HG03469 (cell line): ENCODE data around the gene PMCH.
A peak's percentile ranks its signal among the peaks of the same experiment; 100 is the strongest.
"Not testable (repeated sequence)": the region's sequence is repeated elsewhere in the genome, so short reads cannot be mapped to it uniquely, and the experiment has no call there.

Experiments
- ATAC-seq: cut with Tn5 transposase; IDR thresholded peaks from one replicate; pipeline ENCODE4 v1.9.1; 2021; ENCODE audit warnings: mild to moderate bottlenecking, moderate library complexity, moderate number of reproducible peaks; ENCODE audit not compliant: unreplicated experiment

Gene PMCH, protein sequence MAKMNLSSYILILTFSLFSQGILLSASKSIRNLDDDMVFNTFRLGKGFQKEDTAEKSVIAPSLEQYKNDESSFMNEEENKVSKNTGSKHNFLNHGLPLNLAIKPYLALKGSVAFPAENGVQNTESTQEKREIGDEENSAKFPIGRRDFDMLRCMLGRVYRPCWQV

DNA sequence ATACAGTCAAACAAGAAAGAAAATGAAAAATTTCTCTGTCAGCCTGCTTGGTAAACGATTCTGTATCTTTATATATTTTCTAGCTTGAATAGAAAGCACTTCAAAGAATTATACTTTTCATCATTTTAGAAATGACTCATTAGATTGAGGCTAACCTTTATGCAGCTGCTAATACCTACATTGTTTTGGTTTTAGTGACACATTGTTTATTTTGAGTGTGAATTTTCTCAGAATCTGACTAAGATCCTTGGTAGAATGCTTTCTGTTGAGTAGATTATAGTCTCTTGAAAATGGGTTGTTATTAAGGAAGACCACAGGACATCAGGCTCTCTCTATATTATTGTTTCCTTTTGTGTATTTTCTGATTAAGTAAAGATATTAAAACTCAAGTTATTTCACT lies at the start of gene PMCH:
Gene PMCH (minus strand): TSS at position 45 of the 400 bp plus-strand sequence. CDS start 63 bp downstream, outside the sequence.
- peak; percentile 82 for ATAC-seq

DNA sequence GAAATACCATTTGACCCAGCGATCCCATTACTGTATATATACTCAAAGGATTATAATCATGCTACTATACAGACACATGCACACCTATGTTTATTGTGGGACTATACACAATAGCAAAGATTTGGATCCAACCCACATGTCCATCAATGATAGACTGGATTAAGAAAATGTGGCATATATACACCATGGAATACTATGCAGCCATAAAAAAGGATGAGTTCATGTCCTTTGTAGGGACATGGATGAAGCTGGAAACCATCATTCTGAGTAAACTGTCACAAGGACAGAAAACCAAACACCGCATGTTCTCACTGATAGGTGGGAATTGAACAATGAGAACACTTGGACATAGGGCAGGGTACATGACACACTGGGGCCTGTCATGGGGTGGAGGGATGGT lies 43.2 kb upstream of the PMCH start:
- ATAC-seq: not testable (repeated sequence)

DNA sequence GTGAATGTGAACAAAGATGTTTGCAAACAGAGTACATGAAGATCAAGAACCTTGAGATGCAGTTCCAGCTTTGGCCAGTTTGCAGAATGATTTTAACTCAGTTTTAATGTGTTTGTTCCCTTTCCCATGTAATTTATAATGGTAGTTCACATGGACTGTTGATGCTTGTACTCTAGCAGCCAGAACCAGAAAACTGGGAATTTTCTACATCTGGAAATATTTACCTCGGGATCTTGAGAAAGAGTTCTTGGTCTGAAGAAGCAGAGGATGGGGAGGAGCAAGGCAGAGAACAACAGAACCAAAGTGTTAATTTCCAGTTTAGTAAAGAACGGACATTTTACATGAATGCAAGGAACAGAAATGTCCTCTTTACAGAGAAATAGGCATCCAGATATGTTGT lies 37.0 kb upstream of the PMCH start:
- ATAC-seq: no peak

DNA sequence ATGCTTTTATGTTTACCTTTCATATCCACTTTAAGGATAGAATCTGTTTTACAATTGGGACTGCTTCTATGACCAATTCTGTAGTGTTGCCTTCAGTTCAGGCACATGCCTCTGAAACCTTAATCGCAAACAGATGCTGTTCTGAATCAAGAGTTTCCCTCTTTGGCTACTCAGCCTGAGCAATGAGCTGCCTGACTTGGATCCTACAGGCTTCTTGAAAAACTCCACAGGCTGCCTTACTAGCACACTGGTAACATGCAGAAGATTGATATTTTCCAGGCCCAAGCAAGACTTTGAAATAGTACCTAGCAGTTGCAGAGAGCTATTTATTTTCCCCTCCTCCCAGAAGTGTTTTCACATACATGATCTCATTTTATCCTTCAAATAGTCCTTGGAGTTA lies 34.8 kb upstream of the PMCH start:
- ATAC-seq: no peak

DNA sequence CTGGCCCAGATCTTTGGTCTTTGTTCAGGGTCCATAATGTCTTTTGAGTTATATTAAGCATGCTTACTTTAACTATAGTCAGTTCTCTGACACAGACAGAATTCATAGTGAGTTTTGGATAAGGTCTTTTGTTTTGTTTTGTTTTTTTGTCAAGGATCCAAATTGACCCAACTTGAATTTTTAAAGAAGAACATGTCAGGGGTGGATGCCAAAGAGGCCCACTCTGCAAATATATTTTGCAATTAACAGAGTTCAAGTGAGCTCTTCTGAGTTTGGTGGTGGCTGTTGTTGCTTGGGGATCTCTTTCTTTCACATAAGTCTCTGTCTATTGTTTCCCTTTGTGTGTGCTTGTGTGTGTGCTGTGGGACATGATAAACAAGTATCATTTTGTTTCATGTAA lies 34.4 kb upstream of the PMCH start:
- ATAC-seq: no peak

DNA sequence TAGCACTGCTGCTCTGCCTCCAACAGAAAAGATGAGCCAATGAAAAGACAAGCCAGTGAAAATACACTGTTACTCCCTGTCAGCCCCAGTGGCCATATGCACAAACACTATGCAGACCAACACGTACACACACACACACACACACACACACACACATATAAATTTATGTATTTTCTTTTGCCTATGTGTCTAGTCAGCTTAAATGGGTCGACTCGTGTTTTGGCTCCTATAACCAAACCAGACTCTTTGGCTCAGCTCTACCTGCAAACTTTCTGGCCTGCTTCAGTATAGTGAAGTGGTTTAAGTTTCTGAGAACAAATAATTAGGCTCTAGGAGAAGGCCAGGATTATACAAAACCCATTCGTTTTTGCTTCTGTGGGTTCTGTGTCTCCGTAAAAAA lies 30.3 kb upstream of the PMCH start:
- no peak for ATAC-seq

DNA sequence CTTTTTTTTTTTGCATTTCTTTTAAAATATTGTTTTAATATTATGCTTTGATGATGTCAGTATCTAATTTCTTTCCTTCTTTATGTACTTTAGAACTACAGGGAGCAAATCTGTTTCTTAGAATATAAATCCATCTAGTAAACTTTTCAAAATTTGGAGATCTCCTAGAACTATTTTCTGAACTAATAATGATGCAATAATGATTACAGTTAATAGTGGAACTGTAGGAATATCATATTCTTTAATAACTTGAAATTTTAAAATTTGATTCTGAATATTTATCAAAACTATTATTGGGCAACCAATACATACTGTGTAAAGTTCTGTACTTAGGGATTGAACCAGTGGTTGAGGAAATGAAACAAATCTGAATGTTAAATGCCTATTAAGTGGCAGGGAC lies 23.1 kb upstream of the PMCH start:
- no peak for ATAC-seq

DNA sequence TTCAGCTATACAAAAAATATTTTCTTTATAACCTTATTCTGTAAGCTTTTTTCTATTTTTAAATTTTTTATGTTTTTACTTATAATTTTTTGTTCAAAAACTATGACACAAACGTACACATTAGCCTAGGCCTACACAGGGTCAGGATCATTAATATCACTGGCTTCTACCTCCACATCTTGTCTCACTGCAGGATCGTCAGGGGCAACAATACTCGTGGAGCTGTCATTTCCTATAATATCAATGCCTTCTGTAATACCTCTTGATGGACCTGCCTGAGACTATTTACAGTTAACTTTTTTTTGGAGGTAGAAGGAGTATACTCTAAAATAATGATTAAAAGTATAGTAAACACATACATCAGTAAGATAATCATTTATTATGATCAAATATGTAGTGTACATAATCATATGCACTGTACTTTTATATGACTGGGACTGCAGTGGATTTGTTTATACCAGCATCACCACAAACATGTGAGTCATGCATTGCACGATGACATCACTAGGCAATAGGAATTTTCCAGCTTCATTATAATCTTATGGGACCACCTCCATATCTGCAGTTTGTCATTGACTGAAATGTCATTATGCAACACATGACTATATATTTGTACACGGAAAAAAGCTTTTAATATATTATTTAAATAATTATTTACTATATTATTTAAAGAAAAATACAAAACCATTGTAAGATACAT lies 18.5 kb upstream of the PMCH start:
- no peak for ATAC-seq

DNA sequence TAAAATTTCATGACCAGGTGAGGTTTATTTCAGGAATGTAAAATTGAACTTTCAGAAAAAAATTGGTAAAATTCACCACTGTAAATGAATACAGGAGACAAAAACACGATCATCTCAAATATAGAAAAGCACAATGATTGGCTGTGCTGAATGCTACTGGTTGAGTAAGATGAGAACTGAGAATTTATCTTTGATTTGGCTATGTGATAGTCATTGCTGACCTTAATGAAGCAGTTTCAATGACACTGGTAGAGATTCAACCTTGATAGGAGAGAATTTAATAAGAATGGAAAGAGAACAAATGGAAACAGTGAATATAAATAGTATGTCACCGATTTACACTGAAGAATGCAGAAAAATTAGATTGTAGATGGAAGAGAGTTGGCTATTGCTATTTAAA lies 6.4 kb upstream of the PMCH start:
- no peak for ATAC-seq

DNA sequence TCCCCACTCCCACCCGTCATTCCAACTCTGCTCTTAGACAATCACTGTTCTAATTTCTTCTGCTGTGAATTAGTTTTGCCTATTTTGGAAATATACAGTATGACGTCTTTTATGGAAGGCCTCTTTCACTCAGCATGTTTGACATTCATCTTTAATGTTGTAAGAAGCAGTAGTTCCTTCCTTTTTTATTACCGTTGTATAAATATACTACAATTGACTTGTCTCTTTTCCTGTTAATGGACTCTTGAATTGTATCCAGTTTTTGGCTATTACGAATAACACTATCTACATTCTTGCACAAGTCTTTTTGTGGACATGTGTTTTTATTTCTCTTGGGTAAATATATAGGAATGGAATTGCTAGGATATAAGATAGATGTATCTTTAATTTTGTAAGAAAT lies 4.9 kb upstream of the PMCH start:
- ATAC-seq: no peak

DNA sequence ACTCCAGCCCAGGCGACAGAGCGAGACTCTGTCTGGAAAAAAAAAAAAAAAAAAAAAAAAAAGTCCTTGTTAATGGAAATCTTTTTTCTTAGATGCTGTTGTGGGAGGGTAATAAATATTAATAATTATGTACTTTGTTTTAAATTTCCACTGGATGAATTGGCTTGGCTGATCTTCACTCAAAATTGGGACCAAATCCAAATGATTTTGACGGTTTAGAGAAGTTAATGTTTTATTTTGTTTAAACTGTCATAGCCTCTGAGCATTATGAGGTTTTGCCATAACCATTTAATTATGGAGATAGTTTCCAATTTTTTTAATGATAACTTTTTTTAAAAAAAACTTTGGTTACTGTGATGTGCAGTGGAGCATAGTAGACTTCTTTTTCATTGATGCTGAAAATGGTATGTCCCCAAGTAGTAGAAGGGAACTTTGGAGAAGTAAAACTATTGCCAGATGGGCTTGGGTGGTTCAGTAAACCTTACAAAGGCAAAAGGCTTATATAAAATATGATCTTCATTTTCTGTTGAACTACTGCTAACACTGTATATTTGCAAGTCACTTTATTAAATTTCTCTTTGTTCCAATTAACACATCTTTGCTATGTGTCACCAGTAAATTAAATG lies 3.9 kb upstream of the PMCH start:
- ATAC-seq: no peak

DNA sequence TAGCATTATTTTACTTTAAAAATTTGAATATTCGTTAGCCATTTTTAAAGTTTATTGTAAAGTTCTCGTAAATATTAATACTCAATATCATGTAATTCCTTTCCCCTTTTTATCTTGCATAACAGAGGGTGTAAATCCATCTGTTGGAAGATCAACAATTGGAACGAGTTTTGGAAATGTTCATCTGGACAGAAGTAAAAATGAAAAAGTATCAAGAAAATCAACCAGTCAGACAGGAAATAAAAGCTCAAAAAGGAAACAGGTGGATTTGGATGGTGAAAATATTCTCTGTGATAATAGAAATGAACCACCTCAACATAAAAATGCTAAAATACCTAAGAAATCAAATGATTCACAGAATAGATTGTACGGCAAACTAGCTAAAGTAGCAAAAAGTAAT lies 1.8 kb downstream of the PMCH start:
- ATAC-seq: no peak

DNA sequence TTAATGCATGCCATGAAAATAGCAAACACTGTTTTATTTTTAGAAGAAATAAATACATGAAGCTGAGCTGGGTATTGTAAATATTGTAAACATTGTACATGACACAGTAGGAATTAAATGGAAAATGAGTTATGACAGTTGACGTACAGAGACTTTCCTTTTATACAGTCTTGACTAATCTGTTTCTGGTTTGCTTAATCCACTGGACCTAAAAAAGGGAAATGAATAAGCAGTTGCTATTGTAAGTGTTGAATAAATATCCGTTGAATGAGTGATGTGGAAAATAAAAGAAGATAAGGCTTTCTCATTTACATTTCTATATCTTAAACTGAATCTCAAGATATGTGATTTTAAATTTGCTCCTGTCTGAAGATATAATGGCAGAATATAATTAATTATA lies 15.0 kb downstream of the PMCH start:
- ATAC-seq: no peak

DNA sequence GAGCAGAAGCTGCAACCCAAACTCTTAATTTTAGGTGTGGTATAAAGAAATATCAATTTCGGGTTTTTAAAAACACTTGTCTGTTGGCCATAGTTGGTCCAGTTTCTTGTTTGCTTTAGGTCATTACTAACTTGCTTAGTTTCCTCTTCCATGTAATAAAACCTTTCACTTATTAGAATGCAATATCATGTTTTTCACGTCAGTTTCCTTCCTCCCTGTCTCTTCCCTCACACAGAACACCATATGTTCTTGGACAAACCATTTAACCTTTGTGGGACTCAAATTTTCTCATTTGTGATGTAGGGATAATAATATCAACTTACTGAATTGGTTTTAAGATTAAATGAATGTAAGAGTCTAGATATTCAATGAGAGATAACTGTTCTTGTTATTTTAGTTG lies 22.9 kb downstream of the PMCH start:
- ATAC-seq: no peak

DNA sequence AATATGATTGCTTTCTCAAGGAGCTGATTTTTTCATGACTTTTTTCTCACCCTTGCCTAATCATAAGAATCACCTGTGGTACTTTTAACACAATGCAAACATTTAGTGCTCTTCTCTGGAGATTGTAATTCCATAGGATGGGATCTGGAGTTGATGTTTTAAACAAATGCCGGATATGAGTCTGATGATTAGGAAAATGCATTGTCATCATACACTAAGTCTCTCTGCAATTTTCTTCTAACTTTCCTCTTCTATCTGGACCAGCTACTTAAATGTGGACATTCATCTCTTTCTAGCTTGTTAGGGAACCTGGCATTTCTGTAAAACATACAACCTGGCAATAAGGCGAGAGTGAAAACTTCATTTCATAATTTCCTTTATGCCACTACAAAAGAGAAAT lies 23.5 kb downstream of the PMCH start:
- no peak for ATAC-seq

DNA sequence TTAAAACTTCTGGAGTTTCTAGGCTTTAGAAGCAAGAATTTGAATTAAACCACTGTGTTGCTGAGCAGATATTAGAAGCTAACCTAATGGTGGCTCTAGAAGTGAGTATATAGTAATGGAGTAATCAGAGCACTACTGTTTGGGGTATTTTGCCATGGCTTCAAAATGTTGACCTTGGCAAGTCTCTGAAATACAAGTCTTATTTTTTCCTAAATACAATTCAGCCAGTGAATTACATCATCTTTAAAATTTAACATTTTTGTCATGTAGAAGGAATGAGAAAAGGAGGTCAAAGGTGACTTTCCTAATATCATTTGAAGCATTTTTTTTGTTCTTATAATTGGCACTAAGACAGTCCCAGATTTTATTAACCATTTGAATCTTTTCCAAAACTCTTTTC lies 25.2 kb downstream of the PMCH start:
- ATAC-seq: no peak

DNA sequence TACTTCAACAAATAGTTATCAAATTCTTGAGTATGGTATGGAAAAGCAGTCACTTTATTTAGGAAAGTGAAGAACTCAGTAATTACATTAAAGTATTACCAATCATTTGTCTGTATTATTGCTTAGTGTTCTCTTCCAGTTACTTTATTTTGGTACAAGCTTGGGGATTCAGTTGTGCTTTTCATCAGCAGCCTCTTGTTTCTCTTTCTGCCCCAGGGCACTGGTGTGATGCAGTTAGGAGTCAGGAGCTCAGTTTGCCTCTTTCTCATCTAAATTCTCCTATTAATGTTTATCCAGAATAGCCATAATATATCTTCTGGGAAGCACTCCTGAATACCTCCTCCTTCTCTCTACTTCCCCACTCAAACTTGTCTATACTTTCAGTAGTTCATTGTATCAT lies 25.7 kb downstream of the PMCH start:
- no peak for ATAC-seq

DNA sequence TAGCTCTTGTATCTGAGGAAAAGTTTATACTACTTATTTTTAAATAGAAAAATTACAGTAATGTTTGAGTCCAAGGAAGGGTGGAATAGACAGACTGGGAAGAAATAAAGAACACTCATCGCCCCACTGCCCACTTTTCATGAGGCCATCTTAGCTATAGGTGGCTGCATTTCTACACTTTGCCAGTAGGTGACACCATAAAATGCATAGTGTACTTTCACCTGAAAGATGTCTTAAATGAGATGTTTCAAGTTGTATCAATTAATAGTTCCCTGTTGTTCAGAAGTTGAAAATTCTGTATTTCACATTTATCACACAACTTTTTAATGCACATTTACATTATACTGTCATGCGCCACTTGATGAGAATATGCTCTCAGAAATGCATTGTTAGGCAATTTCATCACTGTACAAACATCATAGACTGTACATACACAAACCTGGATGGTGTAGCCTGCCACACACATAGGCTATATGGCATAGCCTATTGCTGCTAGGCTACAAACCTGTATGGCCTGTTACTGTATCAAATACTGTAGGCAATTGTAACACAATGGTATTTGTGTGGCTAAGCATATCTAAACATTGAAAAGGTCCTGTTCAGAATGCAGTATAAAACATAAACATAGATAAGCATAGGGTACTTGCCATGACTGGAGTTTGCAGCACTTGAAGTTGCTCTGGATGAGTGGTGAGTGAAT lies 27.6 kb downstream of the PMCH start:
- no peak for ATAC-seq

DNA sequence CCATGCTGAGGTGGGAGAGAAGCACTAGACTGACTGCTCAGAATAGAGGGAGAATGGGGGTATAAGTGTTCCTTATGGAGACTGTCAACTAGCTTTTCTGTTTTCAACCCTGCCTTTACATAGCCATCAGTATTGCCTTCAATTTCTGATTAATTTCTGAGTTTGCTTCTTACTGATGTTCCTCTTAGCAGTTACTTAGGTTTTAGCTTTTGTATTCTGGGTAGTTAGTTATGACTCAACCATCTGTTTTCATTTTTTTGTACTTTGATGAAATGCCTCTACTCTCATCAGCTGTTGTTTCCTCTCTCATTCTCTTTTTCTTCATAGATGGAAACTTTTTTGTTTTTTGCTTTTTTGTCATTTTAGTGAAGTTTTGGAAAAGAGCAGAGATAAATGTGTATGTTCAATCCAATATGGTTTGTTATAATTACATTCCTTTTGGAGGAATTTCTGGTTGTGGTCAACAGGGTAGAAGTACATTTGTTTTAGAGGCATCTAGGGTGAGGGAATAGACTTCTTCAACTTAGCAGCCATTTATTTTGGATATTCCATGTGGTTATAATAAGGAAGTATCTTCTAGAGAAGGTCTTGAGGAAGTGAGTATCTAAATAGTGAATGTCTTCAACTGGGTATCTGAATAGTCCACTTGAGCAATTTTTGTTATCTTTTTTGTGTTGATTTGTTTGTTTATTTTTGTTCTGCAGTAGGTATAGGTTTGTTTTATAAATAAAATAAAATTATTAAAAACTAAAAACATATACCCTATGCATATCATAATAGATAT lies 29.6 kb downstream of the PMCH start:
- no peak for ATAC-seq

DNA sequence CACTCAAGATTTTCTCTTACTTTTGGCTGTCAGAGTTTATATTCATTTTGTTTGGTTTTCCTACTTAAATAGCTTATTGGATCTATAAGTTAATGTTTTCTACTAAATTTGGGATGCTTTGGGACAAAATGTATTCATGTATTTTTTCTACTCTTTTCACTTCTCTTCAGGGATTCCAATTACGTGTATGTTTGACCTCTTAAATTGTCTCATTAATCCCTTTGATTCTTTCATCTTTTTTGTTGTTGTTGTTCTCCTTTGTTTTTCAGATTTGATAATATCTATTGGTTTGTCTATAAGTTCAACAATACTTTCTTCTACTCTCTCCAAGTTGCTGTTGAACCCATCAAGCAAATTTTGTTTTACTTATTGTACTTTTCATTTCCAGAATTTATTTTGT lies 34.2 kb downstream of the PMCH start:
- ATAC-seq: no peak

DNA sequence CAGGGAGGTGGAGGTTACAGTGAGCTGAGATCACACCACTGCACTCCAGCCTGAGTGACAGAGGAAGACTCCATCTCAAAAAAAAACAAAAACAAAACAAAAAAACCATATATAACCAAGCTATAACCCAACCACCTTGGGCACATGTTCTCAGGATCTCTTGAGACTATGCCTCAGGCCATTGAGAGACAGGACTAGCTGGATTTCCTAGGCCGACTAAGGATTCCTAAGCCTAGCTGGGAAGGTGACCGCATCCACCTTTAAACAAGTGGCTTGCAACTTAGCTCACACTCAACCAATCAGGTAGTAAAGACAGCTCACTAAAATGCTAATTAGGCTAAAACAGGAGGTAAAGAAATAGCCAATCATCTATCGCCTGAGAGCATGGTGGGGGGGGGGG lies 42.4 kb downstream of the PMCH start:
- ATAC-seq: not testable (repeated sequence)
